SK-N-MC (cell line): Measurements from ENCODE around the gene PERP.

Experiments used
- EZH2 ChIP-seq: fragments of 200-600 bp; sonication (generic); IDR thresholded peaks from one replicate; pipeline ENCODE4 v1.6.1; 2017; ENCODE audit warnings: antibody characterized with exemption
- FOXP2 ChIP-seq: optimal IDR thresholded peaks from 2 replicates; pipeline ENCODE3; 2011; ENCODE audit warnings: mild to moderate bottlenecking, moderate library complexity; ENCODE audit not compliant: insufficient read depth; ENCODE audit errors: extremely low read length, control extremely low read depth
- POLR2AphosphoS5 ChIP-seq: IDR thresholded peaks from 2 replicates; pipeline ENCODE4 v1.6.1; 2012; ENCODE audit warnings: mild to moderate bottlenecking, low read depth, low read length, borderline replicate concordance

DNA sequence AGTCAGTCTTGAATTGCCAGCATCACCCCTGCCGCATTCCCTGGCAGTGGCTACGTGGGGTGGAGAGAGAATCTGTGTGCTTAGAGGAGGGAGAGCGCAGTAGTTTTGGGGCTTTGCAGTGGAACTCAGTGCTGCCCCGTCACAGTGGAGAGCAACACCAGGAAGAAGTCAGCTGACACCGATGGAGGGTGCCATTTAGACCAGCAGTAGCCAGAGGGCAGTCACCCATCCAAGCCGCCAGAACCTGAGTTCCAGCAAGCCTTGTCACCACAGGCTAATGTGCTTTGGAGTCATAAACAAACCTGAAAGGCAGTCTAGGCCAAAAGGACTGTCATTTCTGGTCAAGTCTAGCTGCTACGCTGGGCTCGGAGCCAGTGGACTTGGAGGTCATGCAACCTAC is 22.0 kb upstream of the PERP start:
- TF ChIP-seq POLR2AphosphoS5 (no peak), EZH2 (no peak), FOXP2 (no peak)
